Stromal cell of bone marrow (primary cell): ENCODE data around the gene GNAQ.
A peak's percentile ranks its signal among the peaks of the same experiment; 100 is the strongest.

Experiments used
- DNase-seq: peaks from one replicate; pipeline ENCODE4 v3.0.0-alpha.2; 2012; ENCODE audit warnings: low read depth

The GNAQ gene

GRCh38 chr9:77815260-77815659 lies 216.4 kb downstream of the GNAQ start:
- no peak for DNase-seq

GRCh38 chr9:77811832-77812231 lies 219.8 kb downstream of the GNAQ start:
- DNase-seq = no peak

- DNase-seq = no peak
Observed at GRCh38 chr9:77810637-77811119, 220.9 kb downstream of the GNAQ start.

GRCh38 chr9:77810047-77810446 lies 221.6 kb downstream of the GNAQ start:
- DNase-seq = no peak

- no peak for DNase-seq
Observed at GRCh38 chr9:77809552-77809951, 222.1 kb downstream of the GNAQ start.

- no peak for DNase-seq
Observed at GRCh38 chr9:77808751-77809081, 222.9 kb downstream of the GNAQ start.

GRCh38 chr9:77807846-77808750 lies 223.5 kb downstream of the GNAQ start:
- DNase-seq = no peak

- peak; percentile 94 for DNase-seq
Observed at GRCh38 chr9:77807281-77807683, 224.3 kb downstream of the GNAQ start.

- DNase-seq = no peak
Observed at GRCh38 chr9:77806741-77807140, 224.9 kb downstream of the GNAQ start.

- DNase-seq = no peak
Observed at GRCh38 chr9:77805810-77806209, 225.8 kb downstream of the GNAQ start.

- no peak for DNase-seq
Observed at GRCh38 chr9:77803423-77803822, 228.2 kb downstream of the GNAQ start.

GRCh38 chr9:77802515-77803293 lies 228.9 kb downstream of the GNAQ start:
- no peak for DNase-seq

GRCh38 chr9:77802064-77802463 lies 229.5 kb downstream of the GNAQ start:
- no peak for DNase-seq

- DNase-seq = no peak
Observed at GRCh38 chr9:77800924-77801551, 230.6 kb downstream of the GNAQ start.

- no peak for DNase-seq
Observed at GRCh38 chr9:77798140-77798539, 233.5 kb downstream of the GNAQ start.

- DNase-seq = no peak
Observed at GRCh38 chr9:77794985-77795384, 236.6 kb downstream of the GNAQ start.

- peak; percentile 32 for DNase-seq
Observed at GRCh38 chr9:77793849-77794248, 237.8 kb downstream of the GNAQ start.

- DNase-seq = no peak
Observed at GRCh38 chr9:77789891-77790290, 241.7 kb downstream of the GNAQ start.

- DNase-seq = no peak
Observed at GRCh38 chr9:77785341-77785740, 246.3 kb downstream of the GNAQ start.

- DNase-seq = no peak
Observed at GRCh38 chr9:77783518-77783917, 248.1 kb downstream of the GNAQ start.

GRCh38 chr9:77779010-77779409 lies 252.6 kb downstream of the GNAQ start:
- DNase-seq = no peak

GRCh38 chr9:77773381-77773780 lies 258.2 kb downstream of the GNAQ start:
- DNase-seq = no peak

GRCh38 chr9:77772646-77773045 lies 259.0 kb downstream of the GNAQ start:
- no peak for DNase-seq
